Liver (tissue), 3 donors: ENCODE results near the gene FAM200C.

Experiments
- CTCF ChIP-seq: fragments of 150-350 bp; IDR thresholded peaks from 2 replicates; pipeline ENCODE4 v1.5.1; 2017; ENCODE audit warnings: improper control_type of control experiment, low read depth, low read length; ENCODE audit not compliant: missing input control
- FOXA1 ChIP-seq: IDR thresholded peaks from 2 replicates; pipeline ENCODE4 v1.6.1; 2016; ENCODE audit warnings: antibody characterized with exemption
- GABPA ChIP-seq, 2 donors: IDR thresholded peaks in 1 of 2; conservative IDR thresholded peaks in 1 of 2; 2 replicates each; pipeline ENCODE4 v1.6.1; 2016; ENCODE audit warnings: antibody characterized with exemption in 2 of 2, mild to moderate bottlenecking in 1 of 2, moderate library complexity in 1 of 2
- JUND ChIP-seq, 2 donors: IDR thresholded peaks; 2 replicates each; pipeline ENCODE4 v1.6.1; 2016; ENCODE audit warnings: antibody characterized with exemption in 2 of 2
- NR2F2 ChIP-seq: IDR thresholded peaks from 2 replicates; pipeline ENCODE4 v1.6.1; 2016; ENCODE audit warnings: antibody characterized with exemption
- RXRA ChIP-seq, 2 donors: IDR thresholded peaks; 2 replicates each; pipeline ENCODE4 v1.6.1; 2017 to 2018; ENCODE audit warnings: antibody characterized with exemption in 2 of 2, mild to moderate bottlenecking in 1 of 2
- SP1 ChIP-seq: IDR thresholded peaks from 2 replicates; pipeline ENCODE4 v1.6.1; 2018; ENCODE audit warnings: antibody characterized with exemption, mild to moderate bottlenecking
- YY1 ChIP-seq: IDR thresholded peaks from 2 replicates; pipeline ENCODE4 v1.6.1; 2016; ENCODE audit warnings: antibody characterized with exemption, mild to moderate bottlenecking
- TF ChIP-seq, protein P1 (sequence below): IDR thresholded peaks from 2 replicates; pipeline ENCODE4 v1.6.1; 2016; ENCODE audit warnings: antibody characterized with exemption
- TF ChIP-seq, protein P2 (sequence below): IDR thresholded peaks from 2 replicates; pipeline ENCODE4 v1.6.1; 2016; ENCODE audit warnings: antibody characterized with exemption, mild to moderate bottlenecking
- donor health status: healthy.
- donor health status: healthy.

GRCh38 chr5:160377651-160378050 is 22.2 kb downstream of the FAM200C start:
- TF ChIP-seq CTCF (no peak), JUND (IDR thresholded peaks at IDR 0.05) (no peak), GABPA (IDR thresholded peaks at IDR 0.05 in 1 of 2, conservative IDR thresholded peaks at IDR 0.05 in 1 of 2) (no peak), YY1 (no peak), NR2F2 (no peak), RXRA (IDR thresholded peaks at IDR 0.05) (no peak), SP1 (no peak), FOXA1 (no peak)
- TF ChIP-seq, protein P1, sequence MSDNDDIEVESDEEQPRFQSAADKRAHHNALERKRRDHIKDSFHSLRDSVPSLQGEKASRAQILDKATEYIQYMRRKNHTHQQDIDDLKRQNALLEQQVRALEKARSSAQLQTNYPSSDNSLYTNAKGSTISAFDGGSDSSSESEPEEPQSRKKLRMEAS = no peak
- TF ChIP-seq, protein P2, sequence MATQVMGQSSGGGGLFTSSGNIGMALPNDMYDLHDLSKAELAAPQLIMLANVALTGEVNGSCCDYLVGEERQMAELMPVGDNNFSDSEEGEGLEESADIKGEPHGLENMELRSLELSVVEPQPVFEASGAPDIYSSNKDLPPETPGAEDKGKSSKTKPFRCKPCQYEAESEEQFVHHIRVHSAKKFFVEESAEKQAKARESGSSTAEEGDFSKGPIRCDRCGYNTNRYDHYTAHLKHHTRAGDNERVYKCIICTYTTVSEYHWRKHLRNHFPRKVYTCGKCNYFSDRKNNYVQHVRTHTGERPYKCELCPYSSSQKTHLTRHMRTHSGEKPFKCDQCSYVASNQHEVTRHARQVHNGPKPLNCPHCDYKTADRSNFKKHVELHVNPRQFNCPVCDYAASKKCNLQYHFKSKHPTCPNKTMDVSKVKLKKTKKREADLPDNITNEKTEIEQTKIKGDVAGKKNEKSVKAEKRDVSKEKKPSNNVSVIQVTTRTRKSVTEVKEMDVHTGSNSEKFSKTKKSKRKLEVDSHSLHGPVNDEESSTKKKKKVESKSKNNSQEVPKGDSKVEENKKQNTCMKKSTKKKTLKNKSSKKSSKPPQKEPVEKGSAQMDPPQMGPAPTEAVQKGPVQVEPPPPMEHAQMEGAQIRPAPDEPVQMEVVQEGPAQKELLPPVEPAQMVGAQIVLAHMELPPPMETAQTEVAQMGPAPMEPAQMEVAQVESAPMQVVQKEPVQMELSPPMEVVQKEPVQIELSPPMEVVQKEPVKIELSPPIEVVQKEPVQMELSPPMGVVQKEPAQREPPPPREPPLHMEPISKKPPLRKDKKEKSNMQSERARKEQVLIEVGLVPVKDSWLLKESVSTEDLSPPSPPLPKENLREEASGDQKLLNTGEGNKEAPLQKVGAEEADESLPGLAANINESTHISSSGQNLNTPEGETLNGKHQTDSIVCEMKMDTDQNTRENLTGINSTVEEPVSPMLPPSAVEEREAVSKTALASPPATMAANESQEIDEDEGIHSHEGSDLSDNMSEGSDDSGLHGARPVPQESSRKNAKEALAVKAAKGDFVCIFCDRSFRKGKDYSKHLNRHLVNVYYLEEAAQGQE = no peak
